ENCODE measurements around the gene GRIP1.

GRIP1 gene

GRCh38 chr12:66683822-66684221 lies 4.9 kb upstream of the GRIP1 start:
- CTCF ChIA-PET, result interaction anchor here (0.9 to 7.2 kb wide), 5 partner anchors 11 to 179 kb away, joined by 3 to 114 read pairs (median 7); no protein-coding TSS in a partner anchor
- no peak for DNase-seq (ENCODE audit: extremely low spot score)
- no peak for TF ChIP-seq CTCF (IDR thresholded peaks at IDR 0.05; ENCODE audit: control extremely low read depth, extremely low read depth, low read depth, missing control alignments)
- POLR2A ChIA-PET, result no interaction called here

- no peak for TF ChIP-seq CTCF (IDR thresholded peaks at IDR 0.05; ENCODE audit: control extremely low read depth, extremely low read depth, low read depth, missing control alignments)
- POLR2A ChIA-PET, result interaction anchor here (0.7 kb wide), 1 partner anchor 381 kb away, joined by 9 read pairs; the partner anchor contains the start of gene HELB
- CTCF ChIA-PET, result interaction anchor here (0.9 to 7.2 kb wide), 7 partner anchors 11 to 179 kb away, joined by 3 to 114 read pairs (median 5); no protein-coding TSS in a partner anchor
- no peak for DNase-seq (ENCODE audit: extremely low spot score)
These were observed 4.2 kb upstream of the GRIP1 start for GRCh38 chr12:66683073-66683472.

- ChIA-PET POLR2A (no interaction called here), CTCF (interaction anchor here (1.1 to 7.2 kb wide), 4 partner anchors 10 to 15 kb away, joined by 3 to 114 read pairs (median 9); no protein-coding TSS in a partner anchor)
- DNase-seq (ENCODE audit: extremely low spot score), result no peak
- TF ChIP-seq CTCF (IDR thresholded peaks at IDR 0.05; ENCODE audit: control extremely low read depth, extremely low read depth, low read depth, missing control alignments), result no peak
These were observed 697 bp upstream of the GRIP1 start for GRCh38 chr12:66679461-66680084.

GRCh38 chr12:66676241-66676640 lies 2.6 kb downstream of the GRIP1 start:
- no peak for TF ChIP-seq CTCF (IDR thresholded peaks at IDR 0.05; ENCODE audit: control extremely low read depth, extremely low read depth, low read depth, missing control alignments)
- DNase-seq (ENCODE audit: extremely low spot score), result no peak
- ChIA-PET CTCF (interaction anchor here (0.8 to 1.6 kb wide), 2 partner anchors 17 to 276 kb away, joined by 3 read pairs; no protein-coding TSS in a partner anchor), POLR2A (no interaction called here)

GRCh38 chr12:66674495-66675122 lies 4.3 kb downstream of the GRIP1 start:
- ChIA-PET CTCF (interaction anchor here (1.0 kb wide), 1 partner anchor 18 kb away, joined by 3 read pairs; no protein-coding TSS in a partner anchor), POLR2A (no interaction called here)
- TF ChIP-seq CTCF (IDR thresholded peaks at IDR 0.05; ENCODE audit: control extremely low read depth, extremely low read depth, low read depth, missing control alignments), result no peak
- no peak for DNase-seq (ENCODE audit: extremely low spot score)

DNA sequence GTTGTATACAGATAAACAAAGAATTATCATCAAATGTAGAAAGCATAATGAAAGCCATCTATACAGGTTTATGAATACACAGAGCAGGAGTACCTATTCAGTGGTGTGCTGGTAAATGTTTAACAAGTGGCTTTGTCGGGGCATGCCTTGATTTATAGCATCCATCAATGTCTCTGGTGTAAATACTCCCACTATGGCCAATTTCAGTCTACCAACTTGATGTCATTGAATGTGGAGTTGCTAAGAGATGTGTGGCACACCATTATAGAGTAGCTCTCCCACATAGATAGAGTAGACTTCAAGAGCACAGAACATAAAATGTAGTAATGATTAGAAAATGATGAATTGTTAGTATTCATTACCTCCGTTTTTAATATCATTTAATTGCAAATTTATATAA lies 9.3 kb downstream of the GRIP1 start:
- DNase-seq (ENCODE audit: extremely low spot score), result no peak
- CTCF ChIA-PET, result interaction anchor here (1.7 to 3.0 kb wide), 2 partner anchors 11 to 19 kb away, joined by 3 to 10 read pairs; no protein-coding TSS in a partner anchor
- TF ChIP-seq CTCF (IDR thresholded peaks at IDR 0.05; ENCODE audit: control extremely low read depth, extremely low read depth, low read depth, missing control alignments), result no peak
- POLR2A ChIA-PET, result no interaction called here
